Lung microvascular endothelial cell (primary cell): ENCODE measurements around the gene CACNA1S. TPM values are rescaled to one million over a fixed set of nuclear protein-coding genes. Genes with fewer than 3 reads are reported as not detected.
A peak's percentile ranks its signal among the peaks of the same experiment; 100 is the strongest.

Source experiments
- DNase-seq, 2 donors: peaks; one replicate each; pipeline versions ENCODE4 v3.0.0 to v3.0.0-alpha.2; 2010; ENCODE audit warnings: low read depth in 2 of 2
- total RNA-seq: library from RNA; depleted of rRNA; stranded (reverse); fragments of >200 nt; gene quantifications from 2 replicates; pipeline ENCODE4 v1.2.1, GENCODE V29; 2014

CACNA1S gene
- total RNA-seq, 1 donor from 2014 or later, result not detected

DNA sequence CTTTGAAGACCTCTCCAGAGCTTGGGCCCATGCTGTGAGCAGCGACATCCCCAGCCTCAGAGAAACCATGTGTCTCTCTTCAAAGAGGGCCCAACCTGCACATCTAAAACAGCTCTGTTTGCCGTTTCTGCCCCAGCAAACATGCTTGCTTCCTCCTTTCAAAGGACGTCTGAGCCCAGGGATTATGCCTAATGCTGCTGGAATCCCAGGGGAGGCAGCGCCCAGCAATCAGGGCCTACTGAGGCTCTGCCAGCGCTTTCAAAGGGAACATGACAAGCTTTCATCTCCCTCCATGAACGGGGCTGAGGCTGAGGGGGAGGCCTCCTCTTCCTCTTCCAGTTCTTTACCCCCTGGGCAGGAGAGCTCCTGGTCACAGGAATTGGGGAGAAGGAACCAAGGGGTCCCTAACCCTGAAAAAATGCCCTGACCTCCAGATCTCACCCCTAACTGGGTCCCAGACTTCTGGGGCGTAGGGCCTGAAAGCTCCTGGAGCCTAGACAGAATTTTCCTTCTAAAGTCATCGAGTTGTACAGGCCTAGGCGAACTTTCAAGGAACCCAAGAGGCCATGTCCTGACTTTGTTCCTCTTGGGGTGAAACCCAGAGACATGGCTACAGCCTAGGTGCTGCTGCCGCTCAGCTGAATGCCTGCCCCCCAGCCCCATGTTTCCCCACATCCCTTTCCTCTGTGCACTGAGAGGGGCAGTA is 28.2 kb upstream of the CACNA1S start:
- DNase-seq, result no peak

DNA sequence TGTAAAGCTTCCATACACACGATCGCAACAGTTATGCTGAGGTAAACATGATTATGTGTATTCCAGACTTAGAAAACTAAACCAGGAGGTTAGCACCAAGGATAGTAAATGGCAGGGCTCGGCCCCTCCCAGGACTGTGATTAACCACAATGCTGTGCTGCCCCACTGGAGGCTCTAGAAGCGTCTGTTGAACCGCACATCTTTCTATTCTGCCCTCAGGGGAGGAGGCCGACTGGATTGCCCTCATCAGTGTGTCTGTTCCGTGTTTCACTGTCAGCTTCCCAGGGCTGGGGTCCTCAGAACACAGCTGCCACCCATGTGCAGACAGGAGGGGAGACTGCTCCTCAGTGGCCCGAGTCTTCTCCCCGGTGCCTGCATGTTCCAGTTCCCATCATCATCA is 27.5 kb upstream of the CACNA1S start:
- DNase-seq, result no peak

DNA sequence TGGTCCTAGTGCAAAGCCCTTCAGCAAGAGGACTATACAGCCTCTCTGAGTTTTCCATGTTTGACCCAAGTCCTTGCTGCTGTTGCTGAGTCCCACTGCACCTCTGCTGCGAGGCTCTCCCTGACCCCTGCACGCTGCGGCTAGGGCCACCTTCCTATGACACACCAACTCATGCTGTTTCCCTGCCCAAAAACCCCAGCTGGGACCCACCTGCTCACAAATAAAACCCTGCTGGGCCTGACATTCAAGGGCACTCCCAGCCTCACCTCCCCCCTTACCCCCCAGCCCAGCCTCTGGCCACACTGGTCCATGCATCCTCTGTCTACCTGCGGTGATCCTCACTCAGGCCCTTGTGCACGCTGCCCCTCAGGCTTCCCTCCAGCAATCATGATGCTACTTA is 27.1 kb upstream of the CACNA1S start:
- DNase-seq, result no peak

DNA sequence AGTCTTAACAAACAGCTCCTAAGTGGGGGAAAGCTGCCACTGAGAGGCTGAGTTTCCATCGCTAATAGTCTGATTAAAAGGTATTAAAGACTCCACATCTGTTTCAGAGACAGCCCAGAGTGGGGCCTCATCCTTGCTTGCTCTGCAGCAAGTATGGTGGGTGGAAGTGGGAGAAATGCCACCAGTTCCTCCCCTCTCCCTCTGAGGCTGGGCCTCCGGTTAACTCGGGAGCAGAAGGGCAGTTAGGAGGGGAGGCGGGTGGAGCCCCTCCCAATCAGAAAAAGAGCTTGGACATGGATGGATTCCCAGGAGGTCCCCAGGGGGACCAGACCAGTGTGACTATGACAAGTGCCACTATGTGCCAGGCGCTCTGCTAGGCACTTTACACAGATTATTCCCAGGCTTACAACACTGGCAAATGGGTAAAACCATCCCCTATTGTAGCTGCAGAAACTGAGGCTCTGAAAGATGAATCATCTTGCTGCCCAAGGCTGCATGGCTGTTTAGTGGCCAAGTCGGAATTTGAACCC is 26.1 kb upstream of the CACNA1S start:
- DNase-seq, result no peak

DNA sequence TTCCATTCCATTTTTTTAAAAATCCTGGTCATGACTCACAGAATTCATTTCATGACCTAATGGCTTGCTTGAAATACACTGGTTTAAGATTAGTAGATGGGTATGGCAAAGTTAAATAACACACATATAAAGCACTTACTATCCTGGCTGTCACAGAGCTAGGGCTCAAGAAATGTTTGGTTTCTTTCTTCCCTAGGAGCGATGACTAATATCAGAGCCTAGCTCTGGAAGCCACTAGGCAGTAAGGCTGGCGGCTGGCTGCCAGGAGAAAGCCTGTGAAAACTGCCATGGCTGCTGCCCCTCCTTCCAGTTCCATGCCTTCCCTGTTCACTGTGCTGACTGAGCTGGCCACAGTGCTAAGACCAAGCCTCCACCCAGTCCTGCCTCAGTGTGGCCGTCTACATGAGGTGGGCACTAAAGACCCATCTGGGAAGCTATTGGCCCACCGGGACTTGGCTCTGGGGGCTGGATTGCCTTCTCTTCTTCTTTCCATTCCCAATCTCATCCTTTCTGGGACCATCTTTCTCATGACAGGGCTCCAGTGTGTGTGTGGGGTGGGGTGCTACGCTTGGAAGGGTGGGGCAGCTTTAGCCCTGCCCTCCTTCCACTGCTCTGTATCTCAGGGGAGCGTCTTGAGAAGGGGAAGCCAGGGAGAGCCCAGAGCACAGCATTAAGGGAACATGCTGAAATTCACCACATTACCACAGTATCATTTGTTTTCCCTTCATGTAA is 25.5 kb upstream of the CACNA1S start:
- DNase-seq, result peak in 1 of 2 donors; percentile 65

DNA sequence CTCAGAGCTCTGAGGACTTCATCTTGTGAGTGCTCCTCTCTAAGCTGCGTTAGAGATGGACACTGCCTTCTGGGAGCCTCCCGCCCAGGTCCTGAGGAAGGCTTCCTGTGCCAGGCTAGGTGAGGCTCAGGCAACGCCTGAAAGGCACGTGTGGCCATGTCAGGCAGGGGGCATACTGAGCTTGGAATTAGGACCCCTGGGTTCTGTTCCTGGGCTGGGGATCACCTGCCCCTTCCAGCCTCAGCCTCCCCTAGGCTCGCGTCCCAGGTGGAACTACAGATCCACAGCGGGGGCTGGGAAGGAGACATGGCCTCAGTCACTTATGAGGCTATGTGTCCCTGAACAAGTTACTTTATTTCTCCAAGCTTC is 24.8 kb upstream of the CACNA1S start:
- DNase-seq, result no peak

DNA sequence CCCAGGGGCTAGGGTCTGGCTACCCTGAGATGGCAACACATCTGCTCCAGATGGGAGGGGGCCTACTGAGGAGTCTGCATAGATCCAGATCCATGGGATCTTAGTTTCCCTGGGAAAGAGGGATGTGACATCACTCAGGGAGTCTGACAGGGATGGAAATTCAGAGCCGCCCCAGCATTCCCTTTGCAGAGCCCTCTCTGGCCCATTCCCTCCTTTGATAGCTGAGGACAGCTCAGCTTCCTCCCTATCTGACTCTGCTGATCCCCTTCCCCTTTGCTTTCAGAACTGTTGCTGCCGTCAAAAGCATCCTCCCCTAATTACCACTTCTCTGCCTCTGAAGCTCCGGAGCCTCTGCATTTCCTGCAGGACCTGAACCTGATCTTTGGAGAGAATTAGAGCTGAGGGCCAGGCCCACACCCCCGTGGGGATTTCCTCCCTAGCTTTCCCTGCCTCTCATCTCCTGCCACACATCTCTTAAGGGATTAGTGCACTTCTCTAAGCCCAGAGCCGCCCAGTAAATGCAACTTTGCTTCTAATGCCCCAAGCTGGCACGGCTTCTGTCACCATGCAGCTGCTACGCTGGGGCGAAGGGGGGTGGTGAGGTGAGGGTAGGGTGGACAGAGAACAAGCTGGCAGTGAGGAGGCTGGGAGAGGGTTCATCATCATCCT is 24.3 kb upstream of the CACNA1S start:
- no peak for DNase-seq

DNA sequence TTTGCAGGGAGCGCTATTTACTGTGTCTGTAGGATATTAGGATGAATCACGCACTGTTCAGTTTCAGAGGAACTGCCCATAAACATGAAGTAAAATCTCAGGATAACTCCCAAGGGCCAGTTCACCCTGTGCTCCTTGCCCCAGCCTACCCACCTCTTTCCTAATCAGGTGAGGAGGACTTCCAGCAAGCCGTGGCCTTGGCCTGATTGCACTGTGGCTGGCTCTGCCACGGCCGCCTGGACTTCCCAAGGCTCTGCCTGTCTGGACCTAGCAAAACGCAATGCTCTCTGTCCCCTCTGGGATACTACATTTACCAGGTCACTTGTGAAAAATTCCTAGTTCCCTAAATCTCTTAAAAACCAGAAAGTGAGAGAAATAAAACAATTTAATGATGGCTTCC is 22.2 kb upstream of the CACNA1S start:
- DNase-seq, result no peak

DNA sequence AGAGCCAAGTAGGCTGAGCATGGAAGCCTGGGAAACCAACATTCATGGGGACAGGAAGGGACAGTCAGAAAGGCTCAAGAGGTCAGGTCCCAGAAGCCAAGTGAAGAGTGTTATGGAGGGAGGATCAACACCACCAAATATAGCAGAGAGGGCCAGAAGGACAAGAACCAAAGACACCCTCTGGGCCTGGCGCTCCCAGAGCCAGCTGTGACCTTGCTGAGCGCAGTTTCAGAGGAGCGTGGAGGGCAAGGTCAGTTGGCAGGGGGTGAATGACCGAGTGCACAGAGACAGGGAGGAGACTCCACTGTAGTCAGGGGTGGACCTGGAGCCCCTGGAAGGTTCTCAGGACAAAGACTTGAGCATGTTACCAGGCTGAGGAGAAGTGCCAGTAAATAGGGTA is 19.2 kb upstream of the CACNA1S start:
- no peak for DNase-seq

DNA sequence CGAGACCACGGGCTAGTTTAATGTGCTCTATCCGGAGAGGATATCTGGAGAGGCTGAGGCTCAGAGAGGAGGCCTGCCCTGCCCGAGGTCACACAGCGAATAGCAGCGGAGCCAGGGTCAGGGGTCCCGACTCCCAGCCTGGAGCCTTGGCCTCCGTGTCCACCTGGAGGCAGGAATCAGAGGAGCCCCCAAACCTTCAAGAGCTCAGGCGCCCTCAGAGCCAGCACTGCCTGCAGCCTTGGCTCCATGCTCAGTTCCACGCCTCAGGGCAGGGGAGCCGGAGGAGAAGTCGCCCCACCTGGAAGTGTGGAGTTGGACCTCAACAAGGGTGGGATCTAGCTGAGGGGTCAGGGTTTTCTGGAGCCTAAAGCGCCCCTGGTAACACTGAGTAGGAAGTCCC is 16.7 kb upstream of the CACNA1S start:
- no peak for DNase-seq

DNA sequence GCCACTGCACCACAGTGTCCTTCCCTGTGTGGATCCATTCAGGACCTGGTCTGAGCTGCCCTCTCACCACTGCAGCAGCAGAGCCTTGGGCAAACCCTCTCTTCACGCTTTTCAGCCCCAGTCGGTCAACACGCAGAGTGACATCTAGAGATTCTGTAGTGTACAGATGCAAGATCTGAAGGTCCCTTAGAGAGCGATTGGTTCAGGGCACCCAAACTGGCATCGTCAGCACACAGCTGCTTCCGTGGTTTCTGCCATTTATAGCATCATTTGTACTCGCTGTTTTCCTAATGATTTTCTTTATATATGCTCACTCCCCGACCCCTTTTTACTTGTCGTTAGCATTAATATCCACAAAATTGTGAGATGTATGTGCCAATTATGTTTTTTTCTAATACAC is 16.2 kb upstream of the CACNA1S start:
- no peak for DNase-seq

DNA sequence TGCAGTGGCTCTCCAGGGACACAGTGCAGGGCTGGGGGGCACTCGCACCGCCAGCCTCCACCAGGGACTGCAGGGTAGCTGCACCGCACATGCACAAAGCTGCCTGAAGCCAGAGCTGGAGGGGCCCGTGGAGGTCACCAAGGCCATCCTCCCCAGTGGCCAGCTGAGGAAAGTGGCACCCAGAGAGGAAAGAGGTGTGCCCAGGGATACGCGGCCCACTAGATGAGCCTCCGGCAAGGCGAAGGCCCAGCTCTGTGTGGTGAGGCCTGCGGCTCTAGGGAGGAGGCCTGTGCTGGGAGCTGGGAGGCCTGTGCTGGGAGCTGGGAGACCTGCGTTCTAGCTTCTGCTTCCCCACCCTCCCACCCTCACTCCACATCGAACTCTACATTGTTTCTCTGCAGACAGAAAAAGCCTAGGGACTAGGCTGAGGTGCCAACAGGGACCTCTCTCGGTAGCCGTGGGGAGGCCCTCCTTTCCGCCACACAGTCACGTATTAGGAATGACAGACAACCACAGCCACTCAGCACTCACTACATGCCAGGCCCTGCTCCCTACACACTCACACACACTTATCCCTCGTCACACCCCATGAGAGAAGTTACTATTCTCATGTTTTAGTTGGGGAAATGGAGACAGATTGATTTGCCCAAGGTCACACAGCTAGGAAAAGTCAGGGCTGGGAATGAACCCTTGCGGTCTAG is 15.7 kb upstream of the CACNA1S start:
- no peak for DNase-seq

DNA sequence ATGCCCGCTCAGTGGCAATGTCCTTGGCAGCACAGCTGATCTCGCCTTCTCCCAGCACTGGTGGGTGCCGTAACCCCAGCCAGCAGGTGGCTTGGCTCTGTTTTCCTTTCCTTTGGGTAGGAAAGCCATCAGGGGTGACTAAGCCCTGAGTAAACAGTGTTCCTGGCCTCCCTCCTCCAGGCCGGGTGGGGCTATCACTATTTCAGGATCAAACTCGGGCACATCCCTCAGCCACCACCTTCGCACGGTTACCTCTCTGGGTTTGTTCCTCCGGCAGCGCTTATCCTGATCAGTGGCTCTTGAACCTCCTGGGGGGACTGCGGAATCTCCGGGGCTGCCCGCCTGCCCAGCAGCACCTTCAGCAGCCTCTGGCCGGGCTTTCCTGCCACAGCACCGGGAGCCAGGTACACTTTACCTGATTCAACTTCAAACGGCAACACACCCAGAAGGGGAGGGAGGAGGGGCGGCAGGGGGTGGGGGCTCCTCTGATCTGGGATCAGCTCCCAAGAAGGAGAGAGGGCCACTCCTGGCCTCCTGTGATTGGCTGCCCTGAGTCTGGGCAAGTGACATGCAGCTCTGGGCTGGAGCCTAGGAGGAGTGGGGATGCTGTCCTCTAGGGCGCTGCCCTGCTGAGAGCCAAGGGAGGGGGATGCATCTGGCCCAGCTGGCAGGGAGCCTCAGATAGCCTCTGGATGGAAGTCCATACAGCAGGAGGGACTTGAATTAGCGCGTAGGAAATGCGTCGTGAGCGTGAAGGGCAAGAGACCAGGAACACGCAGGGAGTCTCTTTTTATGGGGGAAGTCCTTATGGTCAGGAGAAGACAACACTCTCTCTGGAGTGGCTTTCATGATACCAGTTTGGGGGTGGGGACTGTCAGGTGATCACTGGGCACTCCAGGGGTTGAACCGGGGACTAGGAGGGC is 14.9 kb upstream of the CACNA1S start, which contains the start of gene ASCL5:
TSS of gene ASCL5 (minus strand) at position 353 of the 923 bp plus-strand sequence. CDS start 11,812 bp downstream, outside the sequence.
- peak; percentile 17 to 23 for DNase-seq

DNA sequence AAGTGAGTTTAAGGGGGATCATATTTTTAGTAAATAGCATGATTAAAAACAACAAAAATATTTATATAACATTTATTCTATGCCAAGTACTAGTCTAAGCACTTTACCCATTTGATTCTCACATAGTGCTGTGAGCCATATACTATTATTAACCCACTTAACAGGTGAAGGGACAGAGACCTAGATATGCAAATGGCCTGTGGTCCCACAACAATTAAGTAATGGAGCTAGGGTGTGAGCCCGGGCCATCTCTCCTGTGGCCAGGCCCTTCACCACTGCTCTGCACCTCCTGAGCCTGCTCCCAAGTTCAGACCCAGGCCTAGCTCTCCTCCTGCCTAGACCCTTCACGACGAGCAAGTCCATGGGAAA is 14.2 kb upstream of the CACNA1S start:
- no peak for DNase-seq

DNA sequence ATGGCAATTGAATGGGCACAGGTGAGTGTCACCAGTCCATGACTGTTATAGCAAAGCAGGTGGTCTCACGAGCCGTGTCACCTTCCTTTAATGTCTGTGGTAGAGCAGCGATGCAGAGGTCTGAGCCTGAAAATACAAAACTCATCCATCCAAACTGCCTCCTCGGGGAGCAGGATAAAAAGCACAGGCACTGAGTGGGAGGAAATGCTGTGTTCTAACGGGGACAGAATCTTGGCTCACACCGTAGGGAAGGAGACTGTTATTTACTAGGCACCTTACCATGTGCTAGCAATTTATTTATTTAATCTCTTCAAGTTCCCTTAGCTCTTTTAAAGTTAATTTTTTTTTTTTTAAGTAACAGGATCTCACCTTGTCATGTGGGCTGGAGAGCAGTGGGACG is 13.6 kb upstream of the CACNA1S start:
- no peak for DNase-seq

DNA sequence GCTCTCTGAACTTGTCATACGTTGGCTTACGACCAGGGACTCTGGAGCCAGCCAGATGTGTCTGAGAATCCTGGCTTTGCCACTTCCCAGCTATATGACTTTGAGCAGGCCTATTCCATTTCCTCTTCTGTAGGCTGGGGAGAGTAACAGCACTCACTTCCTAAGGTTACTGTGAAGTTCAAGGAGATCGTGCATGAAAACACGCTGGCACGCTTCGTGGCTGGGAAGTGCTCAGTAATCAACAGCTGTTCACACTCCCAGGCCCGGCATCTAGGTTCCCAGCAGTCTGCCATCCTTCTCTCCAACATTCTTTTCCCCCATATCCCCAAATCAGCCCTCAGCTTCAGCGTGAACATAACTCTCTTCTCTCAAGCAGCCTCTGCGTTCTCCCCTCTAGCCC is 12.8 kb upstream of the CACNA1S start:
- peak in 1 of 2 donors; percentile 48 for DNase-seq

DNA sequence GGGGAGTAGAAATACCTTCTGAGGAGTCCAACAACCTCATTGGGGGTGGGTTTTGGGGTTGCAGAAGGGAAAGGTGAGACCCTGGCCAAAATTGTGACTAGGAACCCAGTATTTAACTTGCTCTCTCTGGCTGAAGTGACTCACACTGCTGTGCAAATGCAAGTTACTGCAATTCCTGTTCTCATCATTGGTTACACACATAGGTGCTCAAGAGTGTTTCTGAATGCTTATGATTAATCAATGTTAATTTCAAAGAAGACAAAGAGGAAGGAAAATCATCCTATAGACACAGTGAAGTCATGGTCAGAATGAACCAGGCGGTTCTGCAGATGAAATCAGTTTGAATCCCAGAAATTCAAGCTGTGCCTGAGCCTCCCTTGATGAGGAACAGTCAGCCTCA is 11.6 kb upstream of the CACNA1S start:
- DNase-seq, result no peak

DNA sequence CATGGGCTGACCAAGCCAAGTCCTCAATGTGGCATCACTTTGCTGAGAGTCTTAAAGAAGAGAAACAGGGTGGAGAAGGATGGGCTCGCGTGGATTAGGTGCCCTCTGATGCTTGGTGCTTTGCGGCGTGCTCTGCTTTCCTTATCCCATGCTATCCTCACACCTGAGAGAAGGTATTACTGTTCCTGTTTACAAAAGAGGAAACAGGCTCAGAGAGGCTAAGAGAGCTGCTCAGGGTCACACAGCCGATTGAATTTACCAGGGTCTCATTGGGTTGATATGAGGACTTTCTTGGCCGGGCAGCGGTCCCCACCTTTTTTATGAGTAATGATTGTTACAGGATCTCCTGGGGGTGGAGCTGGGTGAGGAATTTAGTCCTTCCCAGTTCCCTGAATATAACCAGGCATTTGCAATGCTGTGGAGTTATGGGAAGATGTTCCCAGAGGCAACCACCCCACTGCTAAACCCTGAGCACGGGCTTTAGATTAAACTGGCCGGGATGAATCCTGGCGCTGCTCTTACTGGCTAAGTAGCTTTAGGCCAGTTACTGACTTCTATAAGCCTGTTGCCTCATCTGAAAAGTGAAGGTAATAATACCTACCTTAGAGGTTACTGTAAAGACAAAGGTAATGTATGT is 10.2 kb upstream of the CACNA1S start:
- DNase-seq, result no peak

DNA sequence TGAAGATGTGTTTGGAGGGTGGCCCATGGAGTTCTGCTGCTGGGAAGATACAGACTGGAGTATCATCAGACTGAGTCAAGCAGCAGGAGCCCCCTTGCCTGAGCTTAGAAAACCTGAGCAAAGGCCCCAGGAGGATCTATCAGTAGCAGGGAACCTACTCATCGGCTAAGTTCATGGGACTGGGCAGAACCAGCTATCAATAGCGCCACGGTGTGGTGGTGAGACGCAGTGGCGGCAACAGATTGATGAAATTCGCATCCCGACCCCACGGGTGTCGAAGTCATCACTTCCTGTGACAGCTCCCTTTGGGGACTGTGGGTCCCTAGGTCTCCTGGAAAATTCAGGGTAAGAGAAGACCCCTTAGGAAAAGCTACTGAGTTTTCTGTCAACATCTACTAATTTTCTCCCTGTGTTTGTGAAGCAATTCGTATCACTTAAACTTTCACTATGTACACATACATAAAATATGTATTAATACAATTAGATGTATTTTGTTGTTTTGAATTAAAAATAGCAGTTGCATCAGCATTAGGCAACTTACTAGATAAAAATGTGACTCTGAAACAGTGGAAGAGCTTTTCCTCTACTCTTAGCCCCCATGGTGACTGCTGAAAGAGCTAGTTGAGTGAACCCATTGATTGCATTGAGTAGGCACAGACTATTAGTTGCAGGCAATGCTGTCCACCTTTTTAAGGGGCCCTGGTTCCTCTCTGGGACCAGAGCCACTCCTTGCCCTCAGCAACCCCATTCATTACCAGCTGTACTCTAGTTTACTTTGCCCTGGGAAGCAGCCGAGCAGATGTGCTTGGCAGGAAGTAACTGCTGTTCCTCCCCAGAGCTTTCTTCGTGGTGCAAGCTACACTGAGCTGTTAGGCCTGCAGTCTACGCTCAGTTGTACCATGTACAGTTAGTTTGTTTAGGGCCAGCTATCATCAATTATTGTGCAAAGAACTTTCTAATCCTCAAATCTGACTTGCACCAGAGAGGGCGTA is 7.3 kb upstream of the CACNA1S start:
- peak; percentile 60 to 67 for DNase-seq
